Ovary (tissue), 9 donors: ENCODE data around the gene IFNA13. TPM values are rescaled to one million over a fixed set of nuclear protein-coding genes. Genes with fewer than 3 reads are reported as not detected.

Source experiments
- DNase-seq, 5 donors: peaks; one replicate each; pipeline ENCODE4 v3.0.0-alpha.2; 2019 to 2020
- H3K27ac ChIP-seq, 2 donors: fragments of 200-600 bp; one replicate each; pipeline versions ENCODE4 v1.5.1 to v1.8.0; 2019 to 2022
- H3K27me3 ChIP-seq: fragments of 200-600 bp; one replicate; pipeline ENCODE4 v1.8.0; 2022
- H3K36me3 ChIP-seq: fragments of 200-600 bp; sonication (generic); one replicate; pipeline ENCODE4 v1.5.1; 2019
- H3K4me1 ChIP-seq: one replicate; pipeline ENCODE4 v1.8.1; 2013; ENCODE audit warnings: mild to moderate bottlenecking, moderate library complexity; ENCODE audit not compliant: insufficient read depth
- H3K4me3 ChIP-seq: fragments of 200-600 bp; sonication (generic); one replicate; pipeline ENCODE4 v1.5.1; 2017
- H3K9me3 ChIP-seq, 2 donors: fragments of 200-600 bp in 1 of 2; sonication (generic) in 1 of 2; one replicate each; pipeline versions ENCODE4 v1.5.1 to v1.8.1; 2013 to 2019; ENCODE audit warnings: mild to moderate bottlenecking in 1 of 2, moderate library complexity in 1 of 2
- EP300 ChIP-seq: sonication (generic); formaldehyde crosslinking; IDR thresholded peaks from one replicate; pipeline ENCODE4 v1.6.1; 2017; ENCODE audit warnings: antibody characterized with exemption
- POLR2A ChIP-seq: fragments of 450-650 bp; IDR thresholded peaks from one replicate; pipeline ENCODE4 v1.6.1; 2017; ENCODE audit warnings: antibody characterized with exemption, mild to moderate bottlenecking, moderate library complexity
- WGBS, 3 donors: extraction: QIAGEN DNeasy Blood & Tissue Kit in 1 of 3; methylation state at CpG; one replicate each; pipeline versions ENCODE4 v1.1.5 to v1.1.7; 2013 to 2017; 5-methylcytosine and 5-hydroxymethylcytosine counted together
- intact Hi-C, 4 donors: fragments of 100-400 bp; cut with DNase I; formaldehyde crosslinking; loops; one replicate each; pipeline versions ENCODE4 v1.11.0 to v1.15.1; 2022 to 2023
- polyA plus RNA-seq, 2 donors: library from polyadenylated mRNA; stranded (reverse); fragments of 200-250 nt in 1 of 2; fragments of 350-450 nt in 1 of 2; fragmentation: Illumina TruSeq in 1 of 2; extraction: RNeasy Lipid Tissue Mini Kit (QIAGEN cat#74804) in 1 of 2; gene quantifications; one replicate each; pipeline ENCODE4 v1.2.3, GENCODE V29; 2013 to 2014
- total RNA-seq, 7 donors: library from RNA; depleted of rRNA in 2 of 7; stranded (reverse); fragments of >200 nt in 2 of 7; fragmentation: NEBNext Ultra II Directional in 3 of 7; extraction: Animal tissue kit (Norgen Biotek cat#: 25700) in 3 of 7; gene quantifications; one replicate each; pipeline versions ENCODE4 v1.1.0 to v1.2.4, GENCODE V29; 2016 to 2023
- TF ChIP-seq, protein P1 (sequence below), 3 donors: fragments of 450-650 bp in 2 of 3; fragments of 200-600 bp in 1 of 3; IDR thresholded peaks; one replicate each; pipeline versions ENCODE4 v1.5.1 to v1.8.0; 2016 to 2022; ENCODE audit warnings: antibody characterized with exemption in 3 of 3, mild to moderate bottlenecking in 1 of 3
- donor health status: DM: no; HTN: no; CAD: no; lungs with moderate emphysema.
- donor health status: DM: no; HTN: no; CAD: no.
- donor health status: Bipolar disorder and iron deficiency.
- donor health status: DM: yes; HTN: yes; CAD: no.
- donor health status: DM: no; HTN: no; CAD: no.
- donor health status: DM: yes; HTN: yes; CAD: no.

IFNA13 gene
- total and polyA plus RNA-seq, 9 donors = 0.12 TPM; not detected in 8

GRCh38 chr9:21402386-21403251, 34.8 kb upstream of the IFNA13 start:
- Histone ChIP-seq H3K27me3 (no peaks in the 10 kb centered on the region), H3K4me3 (peak overlapping the region; percentile 14), H3K9me3 (no peaks in the 10 kb centered on the region), H3K27ac (no peak overlapping the region), H3K4me1 (no peaks in the 10 kb centered on the region), H3K36me3 (no peaks in the 10 kb centered on the region)
- 2% methylated on average over 52 to 53 of the region's 53 CpGs for WGBS, 3 donors
- TF ChIP-seq POLR2A (no peak), EP300 (no peak)
- TF ChIP-seq, protein P1, sequence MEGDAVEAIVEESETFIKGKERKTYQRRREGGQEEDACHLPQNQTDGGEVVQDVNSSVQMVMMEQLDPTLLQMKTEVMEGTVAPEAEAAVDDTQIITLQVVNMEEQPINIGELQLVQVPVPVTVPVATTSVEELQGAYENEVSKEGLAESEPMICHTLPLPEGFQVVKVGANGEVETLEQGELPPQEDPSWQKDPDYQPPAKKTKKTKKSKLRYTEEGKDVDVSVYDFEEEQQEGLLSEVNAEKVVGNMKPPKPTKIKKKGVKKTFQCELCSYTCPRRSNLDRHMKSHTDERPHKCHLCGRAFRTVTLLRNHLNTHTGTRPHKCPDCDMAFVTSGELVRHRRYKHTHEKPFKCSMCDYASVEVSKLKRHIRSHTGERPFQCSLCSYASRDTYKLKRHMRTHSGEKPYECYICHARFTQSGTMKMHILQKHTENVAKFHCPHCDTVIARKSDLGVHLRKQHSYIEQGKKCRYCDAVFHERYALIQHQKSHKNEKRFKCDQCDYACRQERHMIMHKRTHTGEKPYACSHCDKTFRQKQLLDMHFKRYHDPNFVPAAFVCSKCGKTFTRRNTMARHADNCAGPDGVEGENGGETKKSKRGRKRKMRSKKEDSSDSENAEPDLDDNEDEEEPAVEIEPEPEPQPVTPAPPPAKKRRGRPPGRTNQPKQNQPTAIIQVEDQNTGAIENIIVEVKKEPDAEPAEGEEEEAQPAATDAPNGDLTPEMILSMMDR (IDR thresholded peaks at IDR 0.05) = no peak
- peak in 1 of 5 donors; percentile 18 for DNase-seq
- intact Hi-C loops = no loop called here

GRCh38 chr9:21399956-21400355, 32.1 kb upstream of the IFNA13 start:
- WGBS, 3 donors = 36 to 40% (median 39%) methylated on average over 3 of the region's 3 CpGs
- no peak overlapping the region for H3K4me3 ChIP-seq
- TF ChIP-seq, protein P1 (IDR thresholded peaks at IDR 0.05) = no peak
- TF ChIP-seq POLR2A (no peak), EP300 (no peak)
- H3K4me1 ChIP-seq = no peaks in the 10 kb centered on the region
- DNase-seq = no peak
- no peak overlapping the region for H3K27ac ChIP-seq
- intact Hi-C loops = loop anchor here in 3 of 4 donors (5.0 to 10.0 kb wide), 3 partner anchors 75 to 83 kb away; no protein-coding TSS in a partner anchor
- H3K27me3 ChIP-seq = no peaks in the 10 kb centered on the region
- H3K36me3 ChIP-seq = no peaks in the 10 kb centered on the region
- no peaks in the 10 kb centered on the region for H3K9me3 ChIP-seq

DNA sequence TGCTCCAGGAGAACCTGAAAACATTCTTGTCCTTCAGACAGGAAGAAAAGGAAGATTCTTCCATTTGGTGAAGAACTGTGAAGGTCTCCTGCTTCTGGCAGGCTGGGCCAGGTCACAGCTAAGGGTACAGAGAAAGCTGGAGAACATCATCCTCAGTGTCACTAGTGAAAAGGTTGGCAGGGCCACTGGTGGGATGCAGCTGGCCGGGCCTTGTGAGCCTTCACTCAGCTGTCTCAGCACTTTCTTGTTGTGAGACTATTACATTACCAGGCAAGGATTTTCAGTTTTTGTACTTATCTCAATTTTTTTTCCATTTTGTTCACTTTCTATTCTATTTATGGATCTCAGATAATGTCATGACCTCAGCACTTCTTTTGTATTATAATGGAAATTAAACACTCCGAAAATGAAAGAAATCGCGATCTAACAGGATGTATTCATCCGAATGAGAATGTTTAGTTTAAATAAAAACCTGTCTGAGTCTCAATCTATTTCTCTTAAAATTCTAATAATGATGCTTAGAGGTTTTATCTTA, 31.2 kb upstream of the IFNA13 start:
- intact Hi-C loops = loop anchor here in 3 of 4 donors (5.0 to 10.0 kb wide), 3 partner anchors 74 to 82 kb away; no protein-coding TSS in a partner anchor

More for the DNA sequence above, 31.2 kb upstream of the IFNA13 start:
- no peak overlapping the region for H3K27ac ChIP-seq
- TF ChIP-seq, protein P1 (IDR thresholded peaks at IDR 0.05) = no peak
- TF ChIP-seq POLR2A (no peak), EP300 (no peak)
- H3K27me3 ChIP-seq = no peaks in the 10 kb centered on the region
- no peak for DNase-seq
- H3K4me3 ChIP-seq = no peak overlapping the region
- H3K9me3 ChIP-seq = no peaks in the 10 kb centered on the region
- no peaks in the 10 kb centered on the region for H3K36me3 ChIP-seq
- H3K4me1 ChIP-seq = no peaks in the 10 kb centered on the region
- 74 to 90% (median 85%) methylated on average over 5 of the region's 5 CpGs for WGBS, 3 donors
